Osteoblast (primary cell): ENCODE data around the gene JMJD4. TPM values are rescaled to one million over a fixed set of nuclear protein-coding genes. Genes with fewer than 3 reads are reported as not detected.
A peak's percentile ranks its signal among the peaks of the same experiment; 100 is the strongest.

Source experiments
- DNase-seq: peaks from one replicate; pipeline ENCODE4 v3.0.0; 2011; ENCODE audit warnings: low spot score, mixed read lengths; ENCODE audit not compliant: insufficient read length; ENCODE audit errors: missing footprints
- H2AFZ ChIP-seq: 2 replicates; pipeline ENCODE4 v1.6.0; 2011; ENCODE audit warnings: mild to moderate bottlenecking, low read length
- H3K27ac ChIP-seq: 2 replicates; pipeline ENCODE4 v1.5.1; 2011; ENCODE audit warnings: mild to moderate bottlenecking, low read depth, low read length, moderate library complexity
- H3K27me3 ChIP-seq: 2 replicates; pipeline ENCODE4 v1.6.0; 2012; ENCODE audit warnings: mild to moderate bottlenecking, control low read depth, inconsistent platforms, low read length, moderate library complexity; ENCODE audit not compliant: insufficient read depth
- H3K36me3 ChIP-seq: 2 replicates; pipeline ENCODE4 v1.5.1; 2011; ENCODE audit warnings: mild to moderate bottlenecking, low read length, control low read depth, moderate library complexity; ENCODE audit not compliant: insufficient read depth
- H3K4me1 ChIP-seq: 2 replicates; pipeline ENCODE4 v1.5.1; 2011; ENCODE audit warnings: mild to moderate bottlenecking, low read length, control low read depth, moderate library complexity; ENCODE audit not compliant: insufficient read depth
- H3K4me2 ChIP-seq: 2 replicates; pipeline ENCODE4 v1.6.0; 2011; ENCODE audit warnings: mild to moderate bottlenecking, low read length; ENCODE audit not compliant: insufficient read depth
- H3K4me3 ChIP-seq: fragments of 200-600 bp; sonication (generic); 3 replicates; pipeline ENCODE4 v1.5.1; 2012; ENCODE audit warnings: mild to moderate bottlenecking, low read length, inconsistent platforms; ENCODE audit not compliant: insufficient read depth
- H3K79me2 ChIP-seq: 2 replicates; pipeline ENCODE4 v1.6.0; 2012; ENCODE audit warnings: mild to moderate bottlenecking, low read length, control low read depth, inconsistent platforms; ENCODE audit not compliant: insufficient read depth
- H3K9me3 ChIP-seq: 2 replicates; pipeline ENCODE4 v1.5.1; 2011; ENCODE audit warnings: low read depth, low read length, control low read depth
- H4K20me1 ChIP-seq: 2 replicates; pipeline ENCODE4 v1.6.0; 2012; ENCODE audit warnings: mild to moderate bottlenecking, low read length, control low read depth; ENCODE audit not compliant: insufficient read depth
- CTCF ChIP-seq: IDR thresholded peaks from 2 replicates; pipeline ENCODE4 v1.5.1; 2011; ENCODE audit warnings: mild to moderate bottlenecking, low read depth, low read length, moderate library complexity; ENCODE audit errors: extremely low read depth
- total RNA-seq: library from RNA; depleted of rRNA; stranded (reverse); fragments of >200 nt; gene quantifications from 2 replicates; pipeline ENCODE4 v1.2.3, GENCODE V29; 2012

The JMJD4 gene
- total RNA-seq, 1 donor: 27.5 TPM

- Histone ChIP-seq H3K27ac (peak overlapping the region; percentile 86), H3K4me2 (peak overlapping the region; percentile 61), H3K4me3 (peak overlapping the region; percentile 25), H3K4me1 (peaks cover 40% of the 10 kb centered on the region), H3K79me2 (peaks cover 53% of the 10 kb centered on the region), H3K9me3 (no peaks in the 10 kb centered on the region), H3K36me3 (peaks cover 26% of the 10 kb centered on the region), H3K27me3 (no peaks in the 10 kb centered on the region), H4K20me1 (peaks cover 71% of the 10 kb centered on the region), H2AFZ (no peak overlapping the region)
- TF ChIP-seq CTCF: no peak
- DNase-seq: peak; percentile 99
Measured at GRCh38 chr1:227759341-227760300, 24.5 kb upstream of the JMJD4 start.

DNA sequence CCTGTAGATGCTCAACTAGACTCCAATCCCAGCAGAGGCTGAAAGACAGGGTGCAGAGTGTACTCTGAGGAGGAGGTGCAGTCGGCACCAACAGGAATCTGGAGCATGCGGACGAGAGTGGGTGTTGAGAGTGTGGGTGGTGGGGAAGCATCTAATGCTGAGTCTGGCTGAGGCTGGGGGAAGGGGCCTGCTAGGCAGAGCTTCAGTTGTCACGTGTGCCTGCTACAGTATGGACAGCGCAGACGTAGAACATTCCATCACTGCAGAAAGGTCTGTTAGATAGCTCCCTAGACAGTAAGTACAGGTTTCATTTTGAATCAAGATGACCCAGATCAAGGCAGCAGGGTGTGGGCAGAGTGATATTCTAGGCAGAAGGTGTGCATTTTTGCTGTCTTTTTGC lies 23.3 kb upstream of the JMJD4 start:
- DNase-seq: no peak
- Histone ChIP-seq H3K4me2 (no peak overlapping the region), H3K27me3 (no peaks in the 10 kb centered on the region), H3K27ac (no peak overlapping the region), H3K4me1 (peaks cover 41% of the 10 kb centered on the region), H4K20me1 (peaks cover 73% of the 10 kb centered on the region), H3K79me2 (peaks cover 54% of the 10 kb centered on the region), H3K36me3 (peaks cover 26% of the 10 kb centered on the region), H2AFZ (no peak overlapping the region), H3K9me3 (no peaks in the 10 kb centered on the region), H3K4me3 (no peak overlapping the region)
- no peak for TF ChIP-seq CTCF

- H3K79me2 ChIP-seq: peaks cover 56% of the 10 kb centered on the region
- no peak for DNase-seq
Measured at GRCh38 chr1:227757781-227758180, 22.7 kb upstream of the JMJD4 start.

More at GRCh38 chr1:227757781-227758180, 22.7 kb upstream of the JMJD4 start:
- Histone ChIP-seq H3K4me3 (no peak overlapping the region), H3K4me2 (no peak overlapping the region), H3K9me3 (no peaks in the 10 kb centered on the region), H4K20me1 (peaks cover 73% of the 10 kb centered on the region), H2AFZ (no peak overlapping the region), H3K27ac (no peak overlapping the region), H3K36me3 (peaks cover 26% of the 10 kb centered on the region), H3K27me3 (no peaks in the 10 kb centered on the region), H3K4me1 (peaks cover 36% of the 10 kb centered on the region)
- no peak for TF ChIP-seq CTCF
